Nephron progenitor cell (in vitro differentiated cells): ENCODE results near the gene ABHD14A.

Experiments
- DNase-seq: peaks from one replicate; pipeline ENCODE4 v3.0.0; 2021
- H3K27ac Mint-ChIP-seq: 2 replicates; pipeline ENCODE4 v1.8.0; 2021; ENCODE audit warnings: mild to moderate bottlenecking, moderate library complexity, mixed read lengths
- H3K27me3 Mint-ChIP-seq: 2 replicates; pipeline ENCODE4 v1.8.0; 2021; ENCODE audit warnings: mild to moderate bottlenecking, low read depth, mixed read lengths; ENCODE audit not compliant: poor library complexity
- H3K36me3 Mint-ChIP-seq: 2 replicates; pipeline ENCODE4 v1.8.0; 2021; ENCODE audit warnings: low read depth, mixed read lengths
- H3K4me1 Mint-ChIP-seq: 2 replicates; pipeline ENCODE4 v1.8.0; 2021; ENCODE audit warnings: mixed read lengths
- H3K4me3 Mint-ChIP-seq: 2 replicates; pipeline ENCODE4 v1.8.0; 2021; ENCODE audit warnings: mild to moderate bottlenecking, moderate library complexity, mixed read lengths
- H3K9me3 Mint-ChIP-seq: 2 replicates; pipeline ENCODE4 v1.8.0; 2021; ENCODE audit warnings: mild to moderate bottlenecking, moderate library complexity, mixed read lengths
- TF ChIP-seq, protein P1 (sequence below): fragments of 200-600 bp; sonication (generic); IDR thresholded peaks from 2 replicates; pipeline ENCODE4 v1.5.0; 2021; ENCODE audit warnings: antibody characterized with exemption

Gene ABHD14A

DNA sequence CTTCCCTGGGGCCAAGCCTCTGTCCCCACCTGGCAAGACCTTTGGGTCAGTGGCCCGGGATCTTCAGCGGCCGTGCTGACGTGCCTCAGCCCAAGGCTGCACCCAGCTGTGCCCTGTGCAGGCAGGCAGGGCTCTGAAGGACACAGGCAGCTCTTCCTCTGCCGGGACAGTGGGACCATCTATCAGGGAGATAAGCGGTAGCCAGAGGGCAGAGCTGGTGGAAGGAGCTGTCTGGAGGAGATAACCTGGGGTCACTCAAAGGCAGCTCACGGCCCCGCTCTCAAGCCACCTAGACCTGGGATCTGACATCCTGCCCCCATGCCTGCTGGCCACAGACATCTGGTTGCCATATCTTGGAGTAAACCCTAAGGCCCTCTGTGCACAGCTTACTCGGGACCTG is 54.2 kb downstream of the ABHD14A start:
- H3K9me3 Mint-ChIP-seq, result no peaks in the 10 kb centered on the region
- peaks cover 7% of the 10 kb centered on the region for H3K27me3 Mint-ChIP-seq
- TF ChIP-seq, protein P1, sequence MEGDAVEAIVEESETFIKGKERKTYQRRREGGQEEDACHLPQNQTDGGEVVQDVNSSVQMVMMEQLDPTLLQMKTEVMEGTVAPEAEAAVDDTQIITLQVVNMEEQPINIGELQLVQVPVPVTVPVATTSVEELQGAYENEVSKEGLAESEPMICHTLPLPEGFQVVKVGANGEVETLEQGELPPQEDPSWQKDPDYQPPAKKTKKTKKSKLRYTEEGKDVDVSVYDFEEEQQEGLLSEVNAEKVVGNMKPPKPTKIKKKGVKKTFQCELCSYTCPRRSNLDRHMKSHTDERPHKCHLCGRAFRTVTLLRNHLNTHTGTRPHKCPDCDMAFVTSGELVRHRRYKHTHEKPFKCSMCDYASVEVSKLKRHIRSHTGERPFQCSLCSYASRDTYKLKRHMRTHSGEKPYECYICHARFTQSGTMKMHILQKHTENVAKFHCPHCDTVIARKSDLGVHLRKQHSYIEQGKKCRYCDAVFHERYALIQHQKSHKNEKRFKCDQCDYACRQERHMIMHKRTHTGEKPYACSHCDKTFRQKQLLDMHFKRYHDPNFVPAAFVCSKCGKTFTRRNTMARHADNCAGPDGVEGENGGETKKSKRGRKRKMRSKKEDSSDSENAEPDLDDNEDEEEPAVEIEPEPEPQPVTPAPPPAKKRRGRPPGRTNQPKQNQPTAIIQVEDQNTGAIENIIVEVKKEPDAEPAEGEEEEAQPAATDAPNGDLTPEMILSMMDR, result no peak
- no peaks in the 10 kb centered on the region for H3K36me3 Mint-ChIP-seq
- peaks cover 63% of the 10 kb centered on the region for H3K4me1 Mint-ChIP-seq
- DNase-seq, result no peak
- H3K27ac Mint-ChIP-seq, result no peak overlapping the region
- H3K4me3 Mint-ChIP-seq, result no peak overlapping the region

DNA sequence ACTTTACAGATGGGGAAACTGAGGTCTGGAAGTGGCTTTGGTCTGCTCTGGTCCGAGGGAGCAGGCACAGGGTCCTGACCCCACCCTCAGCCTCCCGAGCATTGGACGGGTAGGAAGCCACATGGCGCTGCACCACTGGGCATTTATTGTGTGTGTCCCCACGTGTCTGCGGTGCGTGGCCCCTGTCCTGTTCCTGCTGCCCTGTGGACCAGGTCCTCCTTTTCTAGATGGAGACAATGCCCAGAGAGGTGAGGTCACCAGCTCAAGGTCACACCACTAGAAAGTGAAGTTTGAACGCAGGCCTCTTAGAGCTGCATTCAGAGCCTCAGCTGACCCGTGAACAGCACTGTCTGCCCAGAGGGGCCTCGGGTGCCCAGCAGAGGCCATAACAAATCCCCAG is 54.7 kb downstream of the ABHD14A start:
- Mint-ChIP-seq H3K27me3 (peaks cover 7% of the 10 kb centered on the region), H3K27ac (no peak overlapping the region), H3K9me3 (no peaks in the 10 kb centered on the region), H3K4me3 (no peak overlapping the region), H3K4me1 (peaks cover 58% of the 10 kb centered on the region), H3K36me3 (no peaks in the 10 kb centered on the region)
- TF ChIP-seq, protein P1, result no peak
- no peak for DNase-seq
